ENCODE measurements around the gene DENND6A. TPM values are rescaled to one million over a fixed set of nuclear protein-coding genes. Genes with fewer than 3 reads are reported as not detected.

DENND6A gene
- total RNA-seq, 6 experiments from 2014 or later, result 7.8 to 11.9 (median 9.8) TPM

DNA sequence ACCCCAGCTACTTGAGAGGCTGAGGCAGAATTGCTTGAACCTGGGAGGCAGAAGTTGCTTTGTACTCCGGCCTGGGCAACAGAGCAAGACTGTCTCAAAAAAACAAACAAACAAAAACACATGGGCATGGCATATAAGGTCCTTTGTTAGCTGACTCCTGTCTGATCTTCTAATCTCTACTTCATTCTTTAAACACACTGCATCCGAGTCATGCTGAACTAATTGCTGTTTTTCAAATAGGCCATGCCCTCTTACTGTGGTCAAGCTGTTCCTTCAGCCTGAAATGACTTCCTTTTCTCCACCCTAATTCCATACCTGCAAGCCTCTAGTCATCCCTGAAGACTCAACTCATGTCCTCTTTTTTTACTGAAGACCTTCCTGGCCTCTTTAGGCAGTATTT, 40.9 kb upstream of the DENND6A start:
- H3K4me1 Mint-ChIP-seq (ENCODE audit: low read depth), result peaks cover 31% of the 10 kb centered on the region
- DNase-seq, result no peak

GRCh38 chr3:57731311-57731710, 38.4 kb upstream of the DENND6A start:
- H3K4me1 Mint-ChIP-seq (ENCODE audit: low read depth), result peaks cover 31% of the 10 kb centered on the region
- peak; percentile 3 for DNase-seq
- TF ChIP-seq, protein P1, sequence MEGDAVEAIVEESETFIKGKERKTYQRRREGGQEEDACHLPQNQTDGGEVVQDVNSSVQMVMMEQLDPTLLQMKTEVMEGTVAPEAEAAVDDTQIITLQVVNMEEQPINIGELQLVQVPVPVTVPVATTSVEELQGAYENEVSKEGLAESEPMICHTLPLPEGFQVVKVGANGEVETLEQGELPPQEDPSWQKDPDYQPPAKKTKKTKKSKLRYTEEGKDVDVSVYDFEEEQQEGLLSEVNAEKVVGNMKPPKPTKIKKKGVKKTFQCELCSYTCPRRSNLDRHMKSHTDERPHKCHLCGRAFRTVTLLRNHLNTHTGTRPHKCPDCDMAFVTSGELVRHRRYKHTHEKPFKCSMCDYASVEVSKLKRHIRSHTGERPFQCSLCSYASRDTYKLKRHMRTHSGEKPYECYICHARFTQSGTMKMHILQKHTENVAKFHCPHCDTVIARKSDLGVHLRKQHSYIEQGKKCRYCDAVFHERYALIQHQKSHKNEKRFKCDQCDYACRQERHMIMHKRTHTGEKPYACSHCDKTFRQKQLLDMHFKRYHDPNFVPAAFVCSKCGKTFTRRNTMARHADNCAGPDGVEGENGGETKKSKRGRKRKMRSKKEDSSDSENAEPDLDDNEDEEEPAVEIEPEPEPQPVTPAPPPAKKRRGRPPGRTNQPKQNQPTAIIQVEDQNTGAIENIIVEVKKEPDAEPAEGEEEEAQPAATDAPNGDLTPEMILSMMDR (IDR thresholded peaks at IDR 0.05), result no peak
- H3K36me3 Mint-ChIP-seq (ENCODE audit: low read depth), result no peaks in the 10 kb centered on the region
- no peaks in the 10 kb centered on the region for H3K9me3 Mint-ChIP-seq
- H3K27me3 Mint-ChIP-seq (ENCODE audit: insufficient read depth), result no peaks in the 10 kb centered on the region
- no peak overlapping the region for H3K27ac Mint-ChIP-seq
- no peak overlapping the region for H3K4me3 Mint-ChIP-seq

More for the DNA sequence above, 40.9 kb upstream of the DENND6A start:
- TF ChIP-seq, protein P1 (IDR thresholded peaks at IDR 0.05), result no peak
- Mint-ChIP-seq H3K9me3 (no peaks in the 10 kb centered on the region), H3K27ac (no peak overlapping the region), H3K4me3 (no peak overlapping the region), H3K27me3 (ENCODE audit: insufficient read depth) (no peaks in the 10 kb centered on the region; the same call in 1 of the 2 replicates), H3K36me3 (ENCODE audit: low read depth) (no peaks in the 10 kb centered on the region)

DNA sequence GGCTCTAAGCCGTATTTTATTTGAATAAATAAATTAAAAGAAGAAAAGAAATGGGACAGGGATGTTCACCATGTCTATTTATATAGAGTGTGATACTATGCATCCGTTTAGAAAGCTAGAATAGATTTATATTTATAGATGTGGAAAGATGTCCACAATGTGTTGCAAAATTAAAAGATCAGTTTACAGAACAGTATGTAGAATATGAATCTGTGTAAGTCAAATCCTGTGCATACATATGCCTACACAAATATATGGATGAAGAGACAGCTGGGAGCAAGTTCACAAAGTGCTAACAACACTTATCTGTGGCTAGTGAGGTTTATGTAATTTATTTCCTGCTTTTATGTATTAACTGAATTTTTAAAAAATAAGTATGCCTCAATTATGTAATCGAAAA, 37.8 kb upstream of the DENND6A start:
- no peak overlapping the region for H3K27ac Mint-ChIP-seq
- TF ChIP-seq, protein P1 (IDR thresholded peaks at IDR 0.05), result no peak

DNA sequence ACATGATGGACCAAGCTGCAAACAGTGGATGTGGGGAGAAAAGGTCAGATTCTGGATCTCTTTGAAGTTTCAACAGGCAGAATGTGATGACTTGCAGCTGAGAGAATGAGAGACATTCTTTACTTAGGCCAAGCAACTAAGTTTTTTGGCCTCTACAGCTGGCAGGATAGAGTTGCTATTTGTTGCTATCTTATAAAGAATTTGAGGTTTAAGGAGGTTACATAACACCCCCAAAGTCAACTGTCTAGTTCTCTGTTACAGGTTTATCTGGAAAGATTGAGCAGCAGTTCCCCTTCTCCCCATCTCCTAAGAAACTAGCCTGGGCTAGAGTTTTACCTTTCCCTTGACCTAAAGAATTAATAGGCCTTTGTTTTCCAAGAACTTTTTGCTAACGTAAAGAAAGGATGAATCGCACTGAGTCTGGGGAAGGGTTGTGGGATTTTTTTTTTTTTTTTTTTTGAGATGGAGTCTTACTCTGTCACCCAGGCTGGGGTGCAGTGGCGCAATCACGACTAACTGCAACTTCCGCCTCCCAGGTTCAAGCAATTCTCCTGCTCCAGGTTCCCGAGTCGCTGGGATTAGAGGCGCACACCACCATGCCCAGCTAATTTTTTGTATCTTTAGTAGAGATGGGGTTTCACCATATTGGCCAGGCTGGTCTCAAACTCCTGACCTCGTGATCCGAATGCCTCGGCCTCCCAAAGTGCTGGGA, 36.6 kb upstream of the DENND6A start:
- Mint-ChIP-seq H3K27ac (peak overlapping the region; percentile 42; the same call in 1 of the 2 replicates), H3K4me1 (ENCODE audit: low read depth) (peaks cover 31% of the 10 kb centered on the region), H3K27me3 (ENCODE audit: insufficient read depth) (peaks cover 1% of the 10 kb centered on the region; the same call in 1 of the 2 replicates), H3K9me3 (no peaks in the 10 kb centered on the region), H3K4me3 (no peak overlapping the region), H3K36me3 (ENCODE audit: low read depth) (no peaks in the 10 kb centered on the region)
- DNase-seq, result peak; percentile 22
- TF ChIP-seq, protein P1 (IDR thresholded peaks at IDR 0.05), result no peak

More for the DNA sequence above, 37.8 kb upstream of the DENND6A start:
- no peak for DNase-seq
- peaks cover 31% of the 10 kb centered on the region for H3K4me1 Mint-ChIP-seq (ENCODE audit: low read depth)
- no peaks in the 10 kb centered on the region for H3K9me3 Mint-ChIP-seq
- no peaks in the 10 kb centered on the region for H3K36me3 Mint-ChIP-seq (ENCODE audit: low read depth)
- H3K4me3 Mint-ChIP-seq, result no peak overlapping the region
- H3K27me3 Mint-ChIP-seq (ENCODE audit: insufficient read depth), result no peaks in the 10 kb centered on the region

DNA sequence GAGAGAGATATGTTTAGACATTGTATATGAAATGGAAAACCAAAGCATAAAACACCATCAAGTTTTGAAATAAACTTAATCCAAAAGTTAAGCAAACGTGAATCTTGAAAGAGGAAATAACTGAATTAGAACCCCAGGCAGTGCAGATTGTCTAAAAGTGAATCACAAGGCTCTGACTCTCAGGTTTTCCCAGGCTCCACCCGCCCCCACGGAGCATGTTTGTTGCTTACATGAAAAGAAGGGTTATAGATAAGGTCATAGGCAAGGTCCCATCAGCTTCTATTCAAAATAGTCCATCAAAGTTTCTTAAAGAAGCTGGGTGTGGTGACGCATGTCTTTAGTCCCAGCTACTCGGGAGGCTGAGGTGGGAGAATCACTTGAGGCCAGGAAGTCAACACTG, 34.2 kb upstream of the DENND6A start:
- Mint-ChIP-seq H3K4me3 (no peak overlapping the region), H3K4me1 (ENCODE audit: low read depth) (peaks cover 24% of the 10 kb centered on the region), H3K36me3 (ENCODE audit: low read depth) (no peaks in the 10 kb centered on the region), H3K27ac (no peak overlapping the region), H3K27me3 (ENCODE audit: insufficient read depth) (peaks cover 3% of the 10 kb centered on the region), H3K9me3 (no peaks in the 10 kb centered on the region)
- TF ChIP-seq, protein P1 (IDR thresholded peaks at IDR 0.05), result no peak
- DNase-seq, result no peak

All from HFFc6 (cell line).